ENCODE measurements around the gene NBAS.

GRCh38 chr2:15579641-15580040 lies 18.5 kb upstream of the NBAS start:
- TF ChIP-seq CTCF (tag by site-specific recombination; IDR thresholded peaks at IDR 0.05) (no peak), PATZ1 (tag by site-specific recombination; IDR thresholded peaks at IDR 0.05) (no peak), ZNF280C (tag by site-specific recombination; IDR thresholded peaks at IDR 0.05) (no peak), ZBTB17 (tag by site-specific recombination; IDR thresholded peaks at IDR 0.05) (no peak), ZNF138 (tag by site-specific recombination; IDR thresholded peaks at IDR 0.05; ENCODE audit: borderline replicate concordance) (no peak), ZFP37 (tag by site-specific recombination; IDR thresholded peaks at IDR 0.05) (no peak), ZNF747 (tag by site-specific recombination; IDR thresholded peaks at IDR 0.05) (no peak), YY1 (tag by site-specific recombination; IDR thresholded peaks at IDR 0.05) (no peak), PBX3 (CRISPR knock-in tag; IDR thresholded peaks at IDR 0.05) (no peak), ZNF610 (tag by site-specific recombination; IDR thresholded peaks at IDR 0.05; ENCODE audit: borderline replicate concordance) (no peak), ZSCAN23 (tag by site-specific recombination; IDR thresholded peaks at IDR 0.05) (no peak), MYNN (tag by site-specific recombination; IDR thresholded peaks at IDR 0.05; ENCODE audit: borderline replicate concordance) (no peak), ZNF580 (tag by site-specific recombination; IDR thresholded peaks at IDR 0.05) (no peak), ZNF174 (tag by site-specific recombination; IDR thresholded peaks at IDR 0.05) (no peak)
